ENCODE results near the gene ZNG1A.

GRCh38 chr9:212297-212696, 33.4 kb upstream of the ZNG1A start:
- TF ChIP-seq, protein P1, sequence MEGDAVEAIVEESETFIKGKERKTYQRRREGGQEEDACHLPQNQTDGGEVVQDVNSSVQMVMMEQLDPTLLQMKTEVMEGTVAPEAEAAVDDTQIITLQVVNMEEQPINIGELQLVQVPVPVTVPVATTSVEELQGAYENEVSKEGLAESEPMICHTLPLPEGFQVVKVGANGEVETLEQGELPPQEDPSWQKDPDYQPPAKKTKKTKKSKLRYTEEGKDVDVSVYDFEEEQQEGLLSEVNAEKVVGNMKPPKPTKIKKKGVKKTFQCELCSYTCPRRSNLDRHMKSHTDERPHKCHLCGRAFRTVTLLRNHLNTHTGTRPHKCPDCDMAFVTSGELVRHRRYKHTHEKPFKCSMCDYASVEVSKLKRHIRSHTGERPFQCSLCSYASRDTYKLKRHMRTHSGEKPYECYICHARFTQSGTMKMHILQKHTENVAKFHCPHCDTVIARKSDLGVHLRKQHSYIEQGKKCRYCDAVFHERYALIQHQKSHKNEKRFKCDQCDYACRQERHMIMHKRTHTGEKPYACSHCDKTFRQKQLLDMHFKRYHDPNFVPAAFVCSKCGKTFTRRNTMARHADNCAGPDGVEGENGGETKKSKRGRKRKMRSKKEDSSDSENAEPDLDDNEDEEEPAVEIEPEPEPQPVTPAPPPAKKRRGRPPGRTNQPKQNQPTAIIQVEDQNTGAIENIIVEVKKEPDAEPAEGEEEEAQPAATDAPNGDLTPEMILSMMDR (IDR thresholded peaks at IDR 0.05; ENCODE audit: poor library complexity, severe bottlenecking) = no peak
- TF ChIP-seq EP300 (conservative IDR thresholded peaks at IDR 0.05; ENCODE audit: poor library complexity, severe bottlenecking) = no peak
- no peak for TF ChIP-seq POLR2AphosphoS5 (IDR thresholded peaks at IDR 0.05)

All from neural cell (in vitro differentiated cells).